Measurements from ENCODE around the gene ANKIB1.

ANKIB1 gene

DNA sequence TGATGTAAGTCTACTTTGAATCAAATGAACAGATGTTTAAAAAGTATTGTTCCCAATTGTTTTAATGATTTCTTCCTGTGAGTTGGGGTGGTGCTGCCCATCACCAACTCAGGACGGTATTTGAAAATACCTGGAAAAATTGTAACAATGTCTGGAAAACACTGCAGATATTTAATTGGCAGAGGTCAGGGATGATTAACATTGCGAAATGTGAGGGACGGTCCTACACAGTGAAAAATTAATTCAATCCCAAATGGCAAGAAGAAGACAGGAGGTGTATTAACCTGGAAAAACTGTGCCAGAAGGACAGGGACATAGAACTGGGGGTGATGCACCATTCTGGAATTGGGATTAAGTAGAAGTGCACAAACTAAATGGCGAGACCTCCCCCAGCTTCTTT is 29.6 kb downstream of the ANKIB1 start:
- TF ChIP-seq, protein P1, sequence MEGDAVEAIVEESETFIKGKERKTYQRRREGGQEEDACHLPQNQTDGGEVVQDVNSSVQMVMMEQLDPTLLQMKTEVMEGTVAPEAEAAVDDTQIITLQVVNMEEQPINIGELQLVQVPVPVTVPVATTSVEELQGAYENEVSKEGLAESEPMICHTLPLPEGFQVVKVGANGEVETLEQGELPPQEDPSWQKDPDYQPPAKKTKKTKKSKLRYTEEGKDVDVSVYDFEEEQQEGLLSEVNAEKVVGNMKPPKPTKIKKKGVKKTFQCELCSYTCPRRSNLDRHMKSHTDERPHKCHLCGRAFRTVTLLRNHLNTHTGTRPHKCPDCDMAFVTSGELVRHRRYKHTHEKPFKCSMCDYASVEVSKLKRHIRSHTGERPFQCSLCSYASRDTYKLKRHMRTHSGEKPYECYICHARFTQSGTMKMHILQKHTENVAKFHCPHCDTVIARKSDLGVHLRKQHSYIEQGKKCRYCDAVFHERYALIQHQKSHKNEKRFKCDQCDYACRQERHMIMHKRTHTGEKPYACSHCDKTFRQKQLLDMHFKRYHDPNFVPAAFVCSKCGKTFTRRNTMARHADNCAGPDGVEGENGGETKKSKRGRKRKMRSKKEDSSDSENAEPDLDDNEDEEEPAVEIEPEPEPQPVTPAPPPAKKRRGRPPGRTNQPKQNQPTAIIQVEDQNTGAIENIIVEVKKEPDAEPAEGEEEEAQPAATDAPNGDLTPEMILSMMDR (conservative IDR thresholded peaks at IDR 0.05) = no peak

DNA sequence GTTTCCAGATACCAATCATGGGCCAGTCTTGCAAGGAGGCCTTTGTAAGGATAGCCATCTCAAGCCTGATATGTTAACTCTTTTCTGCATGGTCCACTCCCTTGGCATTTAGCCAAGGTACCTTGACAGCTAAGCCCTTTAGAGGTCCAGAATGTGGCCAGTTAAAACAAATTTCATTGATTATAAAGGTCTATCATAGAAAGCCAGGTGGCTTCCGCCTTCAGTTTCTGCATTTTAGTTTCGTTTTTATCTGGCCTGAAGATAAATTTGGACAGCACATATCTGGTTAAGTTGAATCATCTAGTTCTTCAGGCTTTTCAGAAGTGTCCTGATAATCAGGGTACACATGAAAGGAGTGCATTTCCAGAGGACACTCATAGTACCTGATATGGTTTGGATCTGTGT is 30.7 kb downstream of the ANKIB1 start:
- TF ChIP-seq, protein P1 (conservative IDR thresholded peaks at IDR 0.05) = no peak
- H3K27ac ChIP-seq = no peak overlapping the region

More for the DNA sequence above, 29.6 kb downstream of the ANKIB1 start:
- no peak overlapping the region for H3K27ac ChIP-seq

GRCh38 chr7:92279396-92280031 is 33.7 kb downstream of the ANKIB1 start:
- peak overlapping the region; percentile 34 for H3K27ac ChIP-seq
- TF ChIP-seq, protein P1 (conservative IDR thresholded peaks at IDR 0.05) = no peak

DNA sequence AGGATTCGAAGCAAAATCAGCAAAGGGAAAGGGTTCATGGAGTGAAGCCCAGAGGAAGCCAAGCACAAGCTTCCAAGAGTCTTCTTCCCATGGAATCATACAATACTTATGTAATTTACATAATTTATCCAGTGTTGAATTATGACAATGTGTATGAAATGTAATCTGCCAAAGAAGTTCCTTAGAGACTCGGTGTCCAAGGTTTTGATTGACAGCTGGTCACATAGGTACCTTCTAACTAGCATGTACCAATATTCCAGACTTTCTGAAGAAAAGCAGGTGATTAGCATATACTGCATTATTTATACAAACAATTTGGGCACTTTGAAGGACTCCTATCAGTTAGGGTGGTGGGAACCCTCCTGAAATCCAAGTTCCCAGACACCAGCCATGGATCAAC is 35.3 kb downstream of the ANKIB1 start:
- TF ChIP-seq, protein P1 (conservative IDR thresholded peaks at IDR 0.05) = no peak
- H3K27ac ChIP-seq = no peak overlapping the region

DNA sequence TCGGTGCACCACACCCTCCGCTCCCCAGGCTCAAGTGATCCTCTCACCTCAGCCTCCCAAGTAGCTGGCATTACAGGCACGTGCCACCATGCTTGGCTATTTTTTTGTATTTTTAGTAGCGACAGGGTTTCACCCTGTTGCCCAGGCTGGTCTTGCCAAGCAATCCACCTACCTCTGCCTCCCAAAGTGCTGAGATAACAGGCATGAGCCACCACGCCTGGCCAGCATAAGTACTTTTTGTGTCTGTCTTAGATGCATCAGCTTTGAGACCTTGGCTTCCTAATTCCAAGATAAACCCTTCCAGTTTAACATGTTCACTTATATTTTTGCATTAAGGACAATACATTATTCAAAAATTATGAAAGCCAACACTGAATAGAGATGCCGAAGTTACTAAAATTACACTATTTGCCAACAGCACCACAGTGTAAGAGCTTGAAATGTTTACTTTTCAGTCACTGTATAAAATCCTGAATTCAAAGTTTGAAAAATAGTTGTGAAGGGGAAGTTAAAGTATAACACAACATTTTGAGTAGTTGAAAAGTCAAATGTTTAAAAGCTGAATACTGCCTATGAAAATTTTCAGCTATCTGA is 36.5 kb downstream of the ANKIB1 start:
- no peak overlapping the region; the same call in 1 of the 2 replicates for H3K27ac ChIP-seq
- TF ChIP-seq, protein P1 (conservative IDR thresholded peaks at IDR 0.05) = no peak

DNA sequence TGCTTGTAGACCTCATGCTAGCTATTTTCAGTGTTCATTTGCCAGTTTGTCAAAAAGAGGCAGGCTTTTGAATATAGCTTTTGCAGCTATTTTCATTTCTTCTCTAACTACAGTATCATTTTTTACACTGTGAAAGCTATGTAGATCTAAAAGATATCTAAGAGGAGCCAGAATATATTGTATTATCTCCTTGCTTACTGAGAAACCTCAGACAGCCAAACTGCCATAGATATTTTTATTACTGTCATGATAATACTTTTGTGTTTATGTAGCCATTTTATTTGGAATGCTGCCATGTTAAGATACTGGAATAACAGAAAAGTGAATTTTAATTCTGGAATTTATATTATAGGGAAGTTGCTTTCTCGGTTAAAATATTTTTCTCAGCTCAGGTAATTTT is 37.2 kb downstream of the ANKIB1 start:
- TF ChIP-seq, protein P1 (conservative IDR thresholded peaks at IDR 0.05) = no peak
- no peak overlapping the region; the same call in 1 of the 2 replicates for H3K27ac ChIP-seq

- TF ChIP-seq, protein P1 (conservative IDR thresholded peaks at IDR 0.05) = no peak
- no peak overlapping the region for H3K27ac ChIP-seq
Measured at GRCh38 chr7:92289321-92289720, 43.5 kb downstream of the ANKIB1 start.
